ENCODE results near the gene PLCXD1. TPM values are rescaled to one million over a fixed set of nuclear protein-coding genes. Genes with fewer than 3 reads are reported as not detected.

Gene PLCXD1
- total RNA-seq, 2 experiments from 2014 or later, result 41.1 to 67.9 TPM

- Mint-ChIP-seq H3K27ac (no peak overlapping the region), H3K27me3 (no peaks in the 10 kb centered on the region), H3K4me1 (peaks cover 7% of the 10 kb centered on the region), H3K4me3 (no peak overlapping the region), H3K36me3 (peaks cover 30% of the 10 kb centered on the region), H3K9me3 (ENCODE audit: low read depth) (no peaks in the 10 kb centered on the region)
- DNase-seq, result no peak
- CTCF ChIA-PET, result no interaction called here
- no peak for ATAC-seq
These were observed 31.6 kb downstream of the PLCXD1 start for GRCh38 chrX:312621-313331.

- CTCF ChIA-PET, result no interaction called here
- DNase-seq (no peak), ATAC-seq (no peak)
- no peaks in the 10 kb centered on the region for H3K27me3 Mint-ChIP-seq
- no peak overlapping the region for H3K4me3 Mint-ChIP-seq
- H3K4me1 Mint-ChIP-seq, result peaks cover 7% of the 10 kb centered on the region
- H3K36me3 Mint-ChIP-seq, result peaks cover 24% of the 10 kb centered on the region
- no peaks in the 10 kb centered on the region for H3K9me3 Mint-ChIP-seq (ENCODE audit: low read depth)
- H3K27ac Mint-ChIP-seq, result no peak overlapping the region
These were observed 32.4 kb downstream of the PLCXD1 start for GRCh38 chrX:313546-313945.

DNA sequence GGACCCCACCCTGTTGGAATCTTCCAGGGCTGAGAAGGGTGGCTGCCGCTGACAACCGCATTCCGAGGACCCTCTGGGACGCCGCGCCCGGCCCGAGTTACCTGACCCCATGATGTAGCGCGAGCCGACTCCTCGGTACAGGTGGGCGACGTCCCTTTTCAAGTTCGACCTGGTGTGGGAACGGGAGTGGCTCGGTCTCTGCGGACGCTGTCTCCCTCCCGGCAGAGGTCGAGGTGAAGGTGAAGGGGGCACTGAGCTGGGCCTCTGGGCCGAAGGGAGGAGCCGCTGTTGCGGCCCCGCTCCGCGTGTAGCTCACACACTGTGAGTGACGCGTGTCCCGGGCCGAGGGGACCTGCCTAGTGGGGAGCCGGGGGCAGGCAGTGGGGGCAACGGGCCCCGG lies 32.9 kb downstream of the PLCXD1 start:
- peaks cover 7% of the 10 kb centered on the region for H3K4me1 Mint-ChIP-seq
- H3K9me3 Mint-ChIP-seq (ENCODE audit: low read depth), result no peaks in the 10 kb centered on the region
- ATAC-seq, result no peak
- peaks cover 22% of the 10 kb centered on the region for H3K36me3 Mint-ChIP-seq
- no peak overlapping the region for H3K4me3 Mint-ChIP-seq
- no peak for DNase-seq
- no peak overlapping the region for H3K27ac Mint-ChIP-seq
- H3K27me3 Mint-ChIP-seq, result no peaks in the 10 kb centered on the region
- CTCF ChIA-PET, result no interaction called here

- Mint-ChIP-seq H3K4me3 (no peak overlapping the region), H3K27me3 (no peaks in the 10 kb centered on the region), H3K27ac (no peak overlapping the region), H3K9me3 (ENCODE audit: low read depth) (no peaks in the 10 kb centered on the region), H3K4me1 (peaks cover 7% of the 10 kb centered on the region), H3K36me3 (peaks cover 18% of the 10 kb centered on the region)
- ATAC-seq (no peak), DNase-seq (no peak)
- CTCF ChIA-PET, result no interaction called here
These were observed 33.8 kb downstream of the PLCXD1 start for GRCh38 chrX:314781-315595.

DNA sequence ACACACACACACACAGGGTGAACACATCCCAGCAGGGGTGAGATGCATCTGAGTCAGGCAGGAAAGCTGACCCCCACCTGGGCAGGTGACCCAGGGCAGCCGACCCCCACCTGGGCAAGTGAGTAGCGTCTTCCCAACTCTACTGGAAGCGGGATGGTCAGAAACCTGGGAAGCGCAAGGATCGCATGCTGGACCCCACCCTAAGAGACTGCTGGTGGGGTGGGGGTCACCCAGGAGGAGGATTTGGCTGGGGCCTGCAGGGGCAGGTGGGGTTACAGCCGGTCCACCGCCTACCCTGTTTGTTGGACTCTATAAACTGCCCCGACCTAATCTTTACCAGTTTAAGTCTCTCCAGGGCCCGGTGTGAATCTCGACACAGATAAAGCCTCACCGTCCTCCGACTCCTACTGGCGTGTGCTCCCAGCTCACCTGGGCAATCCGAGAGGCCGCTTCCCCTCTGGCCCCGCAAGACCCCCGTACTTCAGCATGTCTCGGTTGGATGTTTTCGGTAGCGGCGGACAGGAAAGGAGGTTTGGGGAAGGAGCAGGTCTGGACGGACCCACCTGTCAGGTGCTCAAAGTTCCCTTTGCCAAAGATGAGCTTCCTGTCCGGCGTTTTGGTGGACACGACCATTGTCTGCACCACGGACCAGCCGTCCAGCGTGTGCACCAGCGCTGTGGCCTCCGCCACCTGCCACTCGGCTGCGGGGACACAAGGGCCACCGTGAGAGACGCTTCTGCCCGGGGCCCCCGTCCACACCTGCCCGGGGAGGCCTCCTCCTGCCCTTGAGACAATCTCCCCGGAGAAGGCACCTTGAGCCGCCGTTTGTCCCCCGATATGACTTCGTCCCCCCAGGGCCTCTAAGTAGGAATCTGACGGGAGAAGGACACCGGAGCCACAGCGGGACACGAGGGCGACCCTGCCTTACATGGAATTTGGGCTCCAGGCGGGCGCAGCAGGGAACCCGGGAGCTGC lies 35.5 kb downstream of the PLCXD1 start:
- no peaks in the 10 kb centered on the region for H3K27me3 Mint-ChIP-seq
- no peaks in the 10 kb centered on the region for H3K9me3 Mint-ChIP-seq (ENCODE audit: low read depth)
- CTCF ChIA-PET, result no interaction called here
- H3K4me1 Mint-ChIP-seq, result peaks cover 15% of the 10 kb centered on the region
- peak overlapping the region; percentile 39 for H3K4me3 Mint-ChIP-seq
- peak overlapping the region; percentile 56 for H3K27ac Mint-ChIP-seq
- H3K36me3 Mint-ChIP-seq, result peaks cover 15% of the 10 kb centered on the region
- ATAC-seq (no peak), DNase-seq (no peak)

- Mint-ChIP-seq H3K27ac (peak overlapping the region; percentile 99), H3K27me3 (no peaks in the 10 kb centered on the region), H3K9me3 (ENCODE audit: low read depth) (no peaks in the 10 kb centered on the region), H3K4me1 (peaks cover 17% of the 10 kb centered on the region), H3K4me3 (peak overlapping the region; percentile 84), H3K36me3 (peaks cover 8% of the 10 kb centered on the region)
- ATAC-seq (no peak), DNase-seq (no peak)
- CTCF ChIA-PET, result no interaction called here
These were observed 36.4 kb downstream of the PLCXD1 start for GRCh38 chrX:317424-318067.

- Mint-ChIP-seq H3K27me3 (no peaks in the 10 kb centered on the region), H3K27ac (peak overlapping the region; percentile 99), H3K4me1 (peaks cover 23% of the 10 kb centered on the region), H3K36me3 (peaks cover 6% of the 10 kb centered on the region), H3K4me3 (peak overlapping the region; percentile 84), H3K9me3 (ENCODE audit: low read depth) (no peaks in the 10 kb centered on the region)
- ATAC-seq (peak; percentile 71), DNase-seq (peak; percentile 100)
- CTCF ChIA-PET, result no interaction called here
These were observed 37.0 kb downstream of the PLCXD1 start for GRCh38 chrX:318068-318738.

GRCh38 chrX:318739-319578 lies 37.8 kb downstream of the PLCXD1 start, which contains the start of gene GTPBP6:
Gene GTPBP6, minus strand, starts transcription at chrX:318796. Its CDS starts 9 bp downstream, at chrX:318787.
- ATAC-seq (peak; percentile 73), DNase-seq (peak; percentile 100)
- peak within 1 kb of the TSS; percentile 84 for H3K4me3 Mint-ChIP-seq
- no peaks in the 10 kb centered on the region for H3K9me3 Mint-ChIP-seq (ENCODE audit: low read depth)
- peak within 1 kb of the TSS; percentile 99 for H3K27ac Mint-ChIP-seq
- H3K27me3 Mint-ChIP-seq, result no peaks in the 10 kb centered on the region
- peaks cover 30% of the 10 kb centered on the region for H3K4me1 Mint-ChIP-seq
- CTCF ChIA-PET, result no interaction called here
- no peaks in the 10 kb centered on the region for H3K36me3 Mint-ChIP-seq

- no peak for ATAC-seq
- Mint-ChIP-seq H3K27me3 (no peaks in the 10 kb centered on the region), H3K4me3 (peak overlapping the region; percentile 84), H3K36me3 (no peaks in the 10 kb centered on the region), H3K27ac (peak overlapping the region; percentile 77), H3K9me3 (ENCODE audit: low read depth) (no peaks in the 10 kb centered on the region), H3K4me1 (peaks cover 35% of the 10 kb centered on the region)
- peak; percentile 58 for DNase-seq
- CTCF ChIA-PET, result no interaction called here
These were observed 38.5 kb downstream of the PLCXD1 start for GRCh38 chrX:319579-320125.

DNA sequence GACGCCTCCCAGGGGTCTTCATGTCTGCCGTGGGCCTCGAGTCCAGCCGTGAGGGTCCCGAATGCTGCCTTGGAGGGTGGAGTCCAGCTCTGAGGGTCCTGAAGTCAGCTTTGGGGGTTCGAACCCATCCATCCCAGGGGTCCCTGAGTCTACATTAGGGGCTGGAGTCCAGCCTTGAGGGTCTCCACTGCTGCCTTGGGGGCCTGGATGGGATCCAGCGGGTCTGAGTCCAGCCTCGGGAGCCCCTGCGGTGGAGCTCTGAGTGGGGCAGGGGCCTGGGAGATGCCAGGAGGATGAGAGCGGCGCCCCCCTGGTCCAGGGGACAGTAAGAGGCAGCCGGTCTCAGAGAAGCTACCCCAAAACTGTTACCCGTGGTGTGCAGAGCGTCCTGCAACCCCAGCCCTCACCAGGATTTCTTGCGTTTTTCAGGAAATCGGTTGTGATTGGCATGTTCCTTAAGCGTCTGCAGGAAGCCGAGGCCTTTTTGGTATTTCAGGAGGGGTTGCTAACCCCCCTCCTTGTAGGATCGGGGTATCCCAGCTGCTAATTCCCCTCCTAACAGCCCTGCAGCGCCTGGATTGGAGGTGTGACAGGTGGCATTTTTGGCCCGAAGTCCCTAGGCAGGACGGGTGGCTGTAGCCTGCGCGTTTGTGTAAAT lies 39.1 kb downstream of the PLCXD1 start:
- H3K27ac Mint-ChIP-seq, result peak overlapping the region; percentile 77
- H3K4me1 Mint-ChIP-seq, result peaks cover 38% of the 10 kb centered on the region
- no peaks in the 10 kb centered on the region for H3K9me3 Mint-ChIP-seq (ENCODE audit: low read depth)
- CTCF ChIA-PET, result no interaction called here
- ATAC-seq, result no peak
- no peaks in the 10 kb centered on the region for H3K27me3 Mint-ChIP-seq
- no peaks in the 10 kb centered on the region for H3K36me3 Mint-ChIP-seq
- peak overlapping the region; percentile 84 for H3K4me3 Mint-ChIP-seq
- DNase-seq, result no peak
